Stimulated activated naive CD8-positive, alpha-beta T cell treated with anti-CD3 and anti-CD28 coated beads, Interleukin-15, Interleukin-2, amounts not matched to agents 100 U/mL and 50 U/mL, for 24 hours (primary cell): ENCODE results near the gene NACA.
"Not testable (repeated sequence)": the region's sequence is repeated elsewhere in the genome, so short reads cannot be mapped to it uniquely, and the experiment has no call there.

Source experiments
- ATAC-seq: fragments of 150-1000 bp; cut with Tn5 transposase; one replicate; pipeline ENCODE4 v1.10.0; 2021
- DNase-seq: peaks from one replicate; pipeline ENCODE4 v3.0.0; 2021

NACA gene

DNA sequence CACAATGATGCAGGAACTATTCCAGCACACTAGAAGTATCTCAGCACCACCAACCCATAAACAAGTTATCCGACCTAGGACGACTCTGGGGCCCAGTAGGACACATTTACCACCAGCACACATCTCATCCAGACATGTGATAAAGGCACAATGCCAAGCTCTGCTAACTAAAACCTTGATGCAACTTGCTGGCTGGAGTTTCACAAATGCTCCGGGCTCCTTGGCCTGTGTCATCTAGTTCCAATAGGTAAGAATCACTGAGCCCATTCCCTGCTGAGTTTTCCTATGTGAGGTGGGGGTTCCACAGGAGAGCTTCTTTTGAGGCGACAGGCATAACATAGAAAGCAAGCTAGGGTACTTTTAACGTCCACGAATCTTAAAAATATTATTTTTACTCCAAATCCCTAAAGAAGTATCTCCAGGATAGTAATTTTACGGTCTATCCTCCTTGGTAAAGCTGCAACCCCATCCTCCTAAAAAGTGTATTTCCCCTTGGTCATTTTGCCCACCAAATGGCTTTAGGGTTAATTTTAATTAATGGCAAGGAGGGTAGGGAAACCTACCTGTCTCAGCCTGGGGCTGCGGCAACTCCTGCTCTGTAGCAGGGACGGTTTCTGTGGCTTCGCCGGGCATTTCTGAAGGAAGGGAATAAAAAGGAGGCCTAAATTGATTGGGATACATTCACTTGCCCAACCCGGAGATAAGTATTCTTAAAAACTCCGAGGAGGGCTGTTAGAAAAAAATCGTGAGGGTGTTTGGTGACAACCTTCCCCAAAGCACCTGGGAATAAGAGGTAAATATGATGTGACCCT lies 1.0 kb downstream of the NACA start:
- DNase-seq (no peak), ATAC-seq (no peak)

- ATAC-seq (no peak), DNase-seq (no peak)
These were observed 1.7 kb downstream of the NACA start for GRCh38 chr12:56723352-56723751.

- DNase-seq, result no peak
- no peak for ATAC-seq
These were observed 2.3 kb downstream of the NACA start for GRCh38 chr12:56722832-56723231.

GRCh38 chr12:56721721-56722120 lies 3.4 kb downstream of the NACA start:
- DNase-seq (no peak), ATAC-seq (no peak)

- ATAC-seq, result no peak
- no peak for DNase-seq
These were observed 3.9 kb downstream of the NACA start for GRCh38 chr12:56721216-56721615.

GRCh38 chr12:56720731-56721151 lies 4.4 kb downstream of the NACA start:
- ATAC-seq (no peak), DNase-seq (no peak)

DNA sequence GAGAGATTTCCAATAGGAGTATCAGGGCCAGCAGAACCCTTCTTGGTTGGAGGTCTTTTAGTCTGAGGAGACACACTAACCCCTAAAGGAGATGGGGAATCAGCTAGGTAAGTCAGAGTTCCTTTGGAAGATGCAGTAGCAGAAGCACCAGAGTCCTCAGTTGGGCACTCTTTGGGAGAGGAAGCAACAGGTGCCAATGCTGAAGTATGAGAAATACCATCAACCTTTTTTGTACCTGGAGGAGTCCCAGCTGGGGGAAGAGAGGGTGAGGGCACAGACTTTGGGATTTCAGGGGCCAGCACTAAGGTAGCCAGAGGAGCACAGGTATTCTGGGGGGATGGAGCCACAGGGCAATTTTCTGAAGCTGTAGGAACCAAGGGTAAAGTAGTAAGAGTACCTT lies 6.0 kb downstream of the NACA start:
- ATAC-seq, result no peak
- no peak for DNase-seq

- DNase-seq (no peak), ATAC-seq (no peak)
These were observed 6.5 kb downstream of the NACA start for GRCh38 chr12:56718636-56719035.

GRCh38 chr12:56718149-56718548 lies 7.0 kb downstream of the NACA start:
- ATAC-seq, result no peak

GRCh38 chr12:56716933-56717880 lies 7.9 kb downstream of the NACA start:
- DNase-seq (no peak), ATAC-seq (no peak)

More at GRCh38 chr12:56718149-56718548, 7.0 kb downstream of the NACA start:
- DNase-seq, result no peak

DNA sequence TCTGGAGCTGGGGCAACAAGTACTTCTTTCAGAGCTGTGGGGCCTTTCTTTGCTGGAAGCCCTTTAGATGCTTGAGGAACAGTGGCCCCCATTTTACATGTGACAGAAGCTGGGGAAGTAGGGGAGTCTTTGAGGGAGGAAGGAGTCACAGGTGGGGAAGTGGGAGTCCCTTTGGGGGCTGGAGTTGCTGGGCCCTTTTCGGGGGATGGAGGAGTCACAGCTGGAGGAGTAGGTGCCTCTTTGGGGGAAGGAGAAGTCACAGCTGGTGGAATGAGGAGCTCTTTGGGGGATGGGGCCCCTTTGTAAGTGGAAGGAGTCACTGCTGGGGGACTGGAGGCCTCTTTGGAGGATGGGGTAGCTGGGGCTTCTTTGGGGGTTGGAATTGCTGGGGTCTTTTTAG lies 8.6 kb downstream of the NACA start:
- DNase-seq (no peak), ATAC-seq (no peak)

DNA sequence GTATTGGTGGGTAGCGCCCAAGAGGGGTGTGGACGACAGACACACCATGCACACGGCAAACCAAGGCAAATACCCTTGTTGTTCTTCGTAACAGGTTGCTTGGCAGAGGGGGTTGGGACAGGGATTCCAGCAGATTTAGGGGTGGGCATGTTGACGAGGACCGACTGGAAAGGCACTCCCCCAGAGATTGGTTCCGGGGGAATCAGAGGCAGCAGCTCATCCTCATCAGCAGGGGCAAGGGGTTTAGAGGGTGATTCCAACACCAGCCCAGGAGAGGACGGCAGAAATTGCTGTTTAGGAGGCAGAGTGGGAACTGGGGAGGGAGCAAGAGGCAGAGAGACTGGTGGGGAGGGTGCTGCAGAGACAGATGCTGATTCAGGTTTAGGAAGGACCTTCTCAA lies 9.3 kb downstream of the NACA start:
- ATAC-seq (no peak), DNase-seq (no peak)

- no peak for DNase-seq
- ATAC-seq, result no peak
These were observed 10.6 kb downstream of the NACA start for GRCh38 chr12:56714431-56714929.

- DNase-seq, result no peak
These were observed 11.8 kb downstream of the NACA start for GRCh38 chr12:56713345-56713744.

GRCh38 chr12:56709759-56710376 lies 15.2 kb downstream of the NACA start:
- ATAC-seq, result no peak
- DNase-seq, result no peak

More at GRCh38 chr12:56713345-56713744, 11.8 kb downstream of the NACA start:
- no peak for ATAC-seq

GRCh38 chr12:56704522-56704921 lies 20.6 kb downstream of the NACA start:
- not testable (repeated sequence) for DNase-seq, ATAC-seq

GRCh38 chr12:56699020-56699661 lies 26.0 kb downstream of the NACA start:
- no peak for ATAC-seq

GRCh38 chr12:56695327-56696101 lies 29.6 kb downstream of the NACA start:
- DNase-seq (no peak), ATAC-seq (no peak)

More at GRCh38 chr12:56699020-56699661, 26.0 kb downstream of the NACA start:
- DNase-seq, result no peak

- ATAC-seq (no peak), DNase-seq (no peak)
These were observed 30.9 kb downstream of the NACA start for GRCh38 chr12:56694161-56694560.

DNA sequence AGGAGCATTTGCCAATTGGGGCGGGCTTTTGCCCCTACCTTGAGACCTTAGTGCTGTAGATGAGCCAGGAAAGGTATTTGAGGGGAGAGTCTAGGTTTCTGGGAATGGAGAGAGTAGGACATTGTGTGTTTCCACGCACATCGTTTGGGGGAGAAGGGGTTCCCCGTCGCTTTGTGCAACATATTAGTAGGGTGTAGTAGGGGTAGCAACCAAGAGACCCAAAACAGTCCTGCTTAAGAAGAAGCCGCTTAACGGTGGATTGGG lies 36.3 kb downstream of the NACA start:
- DNase-seq (no peak), ATAC-seq (no peak)

- peak; percentile 83 for ATAC-seq
These were observed 36.8 kb downstream of the NACA start, which contains the start of gene PTGES3 for GRCh38 chr12:56688129-56688845. TSS of gene PTGES3 (minus strand) at chr12:56688284. CDS start at chr12:56687999, 285 bp downstream.

More at GRCh38 chr12:56688129-56688845, 36.8 kb downstream of the NACA start, which contains the start of gene PTGES3:
- DNase-seq, result peak; percentile 98
